SK-N-SH (cell line): Measurements from ENCODE around the gene YTHDC2. TPM values are rescaled to one million over a fixed set of nuclear protein-coding genes. Genes with fewer than 3 reads are reported as not detected.

ENCODE experiments used
- CTCF ChIA-PET: fragments of 300-600, 350-600 bp; formaldehyde crosslinking; extraction: SDS; loops from one replicate; lab custom pipeline; 2021; lab: Yijun Ruan, JAX
- POLR2A ChIA-PET: fragments of 350-600 bp; sonication (Branson Sonifier 250); formaldehyde crosslinking; extraction: SDS; loops from one replicate; lab custom pipeline; 2020; ENCODE audit warnings: antibody characterized with exemption, inconsistent platforms; lab: Yijun Ruan, JAX
- DNase-seq: peaks from one replicate; pipeline ENCODE4 v3.0.0; 2012
- H2AFZ ChIP-seq: fragments of 200-600 bp; sonication (generic); 2 replicates; pipeline ENCODE4 v1.8.1; 2016; ENCODE audit warnings: antibody characterized with exemption, mild to moderate bottlenecking, low read depth
- H3F3A ChIP-seq: fragments of 200-600 bp; sonication (generic); replicated peaks from 2 replicates; pipeline ENCODE3; 2016; ENCODE audit warnings: antibody characterized with exemption, mild to moderate bottlenecking; ENCODE audit not compliant: insufficient read depth
- H3K27ac ChIP-seq, 2 experiments: fragments of 200-500 bp in 1 of 2; fragments of 200-600 bp in 1 of 2; sonication (Bioruptor generic) in 1 of 2; sonication (generic), shearing (Covaris generic) in 1 of 2; 2 replicates each; pipeline versions ENCODE4 v1.5.1 to v1.6.1; 2014 to 2016; ENCODE audit warnings: low read depth in 2 of 2, inconsistent platforms in 1 of 2, low read length in 1 of 2, mild to moderate bottlenecking in 1 of 2, mixed read lengths in 1 of 2
- H3K27me3 ChIP-seq: fragments of 200-600 bp; sonication (generic), shearing (Covaris generic); 2 replicates; pipeline ENCODE4 v1.6.1; 2016; ENCODE audit warnings: mixed run types; ENCODE audit not compliant: insufficient read depth
- H3K36me3 ChIP-seq, 2 experiments: fragments of 200-500 bp in 1 of 2; fragments of 200-600 bp in 1 of 2; sonication (Bioruptor generic) in 1 of 2; sonication (generic) in 1 of 2; replicated peaks in 1 of 2; 2 replicates each; pipeline versions ENCODE3 to v1.5.1; 2014 to 2016; ENCODE audit warnings: low read length in 1 of 2, mild to moderate bottlenecking in 1 of 2; ENCODE audit not compliant: insufficient read depth in 2 of 2, control insufficient read depth in 1 of 2
- H3K4me1 ChIP-seq, 2 experiments: fragments of 200-500 bp in 1 of 2; fragments of 200-600 bp in 1 of 2; sonication (Bioruptor generic) in 1 of 2; sonication (generic), shearing (Covaris generic) in 1 of 2; 2 replicates each; pipeline versions ENCODE4 v1.5.1 to v1.6.1; 2014 to 2016; ENCODE audit warnings: low read depth in 1 of 2, low read length in 1 of 2, mixed run types in 1 of 2; ENCODE audit not compliant: insufficient read depth in 2 of 2, control insufficient read depth in 1 of 2
- H3K4me2 ChIP-seq: fragments of 200-600 bp; sonication (generic), shearing (Covaris generic); 2 replicates; pipeline ENCODE4 v1.6.1; 2017; ENCODE audit warnings: mixed run types
- H3K4me3 ChIP-seq, 2 experiments: fragments of 200-500 bp in 1 of 2; fragments of 200-600 bp in 1 of 2; sonication (Bioruptor generic) in 1 of 2; sonication (generic), shearing (Covaris generic) in 1 of 2; 2 replicates each; pipeline versions ENCODE4 v1.5.1 to v1.8.1; 2014 to 2016; ENCODE audit warnings: low read depth in 2 of 2, inconsistent platforms in 1 of 2, low read length in 1 of 2, mild to moderate bottlenecking in 1 of 2, mixed read lengths in 1 of 2, moderate library complexity in 1 of 2
- H3K79me2 ChIP-seq: fragments of 200-600 bp; sonication (generic); 2 replicates; pipeline ENCODE4 v1.8.1; 2017; ENCODE audit warnings: mild to moderate bottlenecking; ENCODE audit not compliant: insufficient read depth
- H3K9ac ChIP-seq: fragments of 200-600 bp; sonication (generic); 2 replicates; pipeline ENCODE4 v1.6.1; 2017; ENCODE audit warnings: mixed run types
- H3K9me2 ChIP-seq: fragments of 200-600 bp; sonication (generic); 2 replicates; pipeline ENCODE4 v1.6.1; 2017; ENCODE audit warnings: mixed run types
- H3K9me3 ChIP-seq: fragments of 200-600 bp; sonication (generic); 2 replicates; pipeline ENCODE4 v1.6.1; 2017; ENCODE audit warnings: mixed run types, mild to moderate bottlenecking, moderate library complexity
- H4K20me1 ChIP-seq: fragments of 200-600 bp; sonication (generic); 2 replicates; pipeline ENCODE4 v1.6.1; 2017; ENCODE audit warnings: mild to moderate bottlenecking, mixed run types; ENCODE audit not compliant: insufficient read depth
- CTCF ChIP-seq: fragments of 200-600 bp; sonication (generic); IDR thresholded peaks from 2 replicates; pipeline ENCODE4 v1.6.1; 2017; ENCODE audit warnings: antibody characterized with exemption, mild to moderate bottlenecking, moderate library complexity
- ELF1 ChIP-seq: IDR thresholded peaks from 2 replicates; pipeline ENCODE4 v1.4.0; 2012
- FOSL2 ChIP-seq: IDR thresholded peaks from 2 replicates; pipeline ENCODE4 v1.4.0; 2012; ENCODE audit warnings: low read depth, mild to moderate bottlenecking, moderate library complexity, borderline replicate concordance
- GATA2 ChIP-seq: sonication (generic); formaldehyde crosslinking; IDR thresholded peaks from 2 replicates; pipeline ENCODE4 v1.5.0; 2020; ENCODE audit warnings: mild to moderate bottlenecking, missing genetic modification reagents
- MEF2A ChIP-seq: IDR thresholded peaks from 2 replicates; pipeline ENCODE4 v1.4.0; 2012; ENCODE audit warnings: low read depth, borderline replicate concordance
- MXI1 ChIP-seq: IDR thresholded peaks from 2 replicates; pipeline ENCODE4 v1.6.1; 2012; ENCODE audit warnings: mild to moderate bottlenecking, low read depth, low read length, improper control_type of control experiment
- NFIC ChIP-seq: IDR thresholded peaks from 2 replicates; pipeline ENCODE4 v1.4.0; 2012; ENCODE audit warnings: borderline replicate concordance
- RCOR1 ChIP-seq: fragments of 150-350 bp; IDR thresholded peaks from 2 replicates; pipeline ENCODE4 v1.6.1; 2017; ENCODE audit warnings: antibody characterized with exemption, low read length
- REST ChIP-seq: IDR thresholded peaks from 2 replicates; pipeline ENCODE4 v1.6.1; 2012; ENCODE audit warnings: mild to moderate bottlenecking, low read depth, low read length, moderate library complexity
- RFX5 ChIP-seq: IDR thresholded peaks from 2 replicates; pipeline ENCODE4 v1.6.1; 2012; ENCODE audit warnings: mild to moderate bottlenecking, improper control_type of control experiment, low read length
- SIN3A ChIP-seq: IDR thresholded peaks from 2 replicates; pipeline ENCODE4 v1.6.1; 2012; ENCODE audit warnings: low read depth, mild to moderate bottlenecking, low read length, moderate library complexity, borderline replicate concordance
- TCF12 ChIP-seq: IDR thresholded peaks from 2 replicates; pipeline ENCODE4 v1.4.0; 2012
- whole genome bisulfite sequencing: methylation state at CpG from one replicate; pipeline ENCODE4 v1.1.6; 2017; ENCODE audit warnings: low lambda C conversion rate; 5-methylcytosine and 5-hydroxymethylcytosine counted together
- polyA plus RNA-seq, 3 experiments: library from polyadenylated mRNA; depleted of rRNA; stranded (reverse); fragments of >200 nt; gene quantifications; 2 replicates each; pipeline ENCODE4 v1.2.3, GENCODE V29; 2012

Gene YTHDC2
- polyA plus RNA-seq, 1 of the 3 experiments (the other 2 are of a cell fraction) = 3.5 TPM

- TF ChIP-seq REST (no peak), MEF2A (no peak), TCF12 (peak; percentile 16; the same call in 1 of the 2 replicates), CTCF (no peak), SIN3A (no peak), MXI1 (no peak), NFIC (peak; percentile 60; the same call in 1 of the 2 replicates), GATA2 (CRISPR knock-in tag) (no peak), RFX5 (no peak), FOSL2 (peak; percentile 27; the same call in 1 of the 2 replicates)
Observed at GRCh38 chr5:113574417-113574816, 60.9 kb downstream of the YTHDC2 start (continued).

GRCh38 chr5:113575074-113575473, 61.6 kb downstream of the YTHDC2 start:
- Histone ChIP-seq H4K20me1 (no peaks in the 10 kb centered on the region), H3K27ac (peak overlapping the region in 1 of 2 experiments; percentile 14; a peak in 1 of 4 replicates)
- 77% methylated on average over 4 of the region's 4 CpGs for WGBS

More at GRCh38 chr5:113575074-113575473, 61.6 kb downstream of the YTHDC2 start:
- Histone ChIP-seq H3F3A (no peaks in the 10 kb centered on the region), H3K4me1 (no peaks in the 10 kb centered on the region), H3K4me2 (no peak overlapping the region)
- POLR2A ChIA-PET = no interaction called here
- no peak for DNase-seq
- TF ChIP-seq RCOR1 = no peak
- no peak for TF ChIP-seq ELF1
- TF ChIP-seq, all 33 proteins: peak for 0
- Histone ChIP-seq H3K9ac (no peak overlapping the region), H3K27me3 (no peaks in the 10 kb centered on the region), H3K4me3 (no peak overlapping the region), H3K79me2 (no peaks in the 10 kb centered on the region), H3K36me3 (peaks cover 26 to 29% of the 10 kb centered on the region in 2 experiments), H3K9me2 (no peaks in the 10 kb centered on the region), H2AFZ (no peak overlapping the region), H3K9me3 (no peaks in the 10 kb centered on the region)
- CTCF ChIA-PET = no interaction called here
